Right lobe of liver (tissue), 4 donors: Measurements from ENCODE around the gene GRIA2.

Experiments
- CTCF ChIP-seq, 4 donors: fragments of 200-600 bp in 3 of 4; fragments of 450-650 bp in 1 of 4; IDR thresholded peaks; one replicate each; pipeline versions ENCODE4 v1.5.1 to v1.8.0; 2016 to 2022; ENCODE audit warnings: antibody characterized with exemption in 4 of 4, mild to moderate bottlenecking in 2 of 4
- POLR2A ChIP-seq: fragments of 450-650 bp; IDR thresholded peaks from one replicate; pipeline ENCODE4 v1.6.1; 2017; ENCODE audit warnings: antibody characterized with exemption, mild to moderate bottlenecking
- donor health status: DM: no; HTN: no; CAD: no.
- donor health status: DM: no; HTN: no; CAD: no.
- donor health status: DM: no; HTN: yes; CAD: no.

- TF ChIP-seq POLR2A, result no peak
- no peak for TF ChIP-seq CTCF (IDR thresholded peaks at IDR 0.05)
These were observed 83.0 kb downstream of the GRIA2 start for GRCh38 chr4:157303471-157303960.
